Lower leg skin (tissue), 4 donors: Measurements from ENCODE around the gene BTBD17. TPM values are rescaled to one million over a fixed set of nuclear protein-coding genes. Genes with fewer than 3 reads are reported as not detected.

Source experiments
- DNase-seq, 2 donors: peaks; one replicate each; pipeline ENCODE4 v3.0.0-alpha.2; 2019; ENCODE audit warnings: low spot score in 2 of 2
- H3K4me3 ChIP-seq: fragments of 200-600 bp; sonication (generic); 2 replicates; pipeline ENCODE4 v1.5.1; 2017; ENCODE audit warnings: mild to moderate bottlenecking, low read depth; ENCODE audit not compliant: poor library complexity, severe bottlenecking
- CTCF ChIP-seq, 3 donors: fragments of 450-650 bp; IDR thresholded peaks; one replicate each; pipeline ENCODE4 v1.5.1; 2016; ENCODE audit warnings: antibody characterized with exemption in 3 of 3, mild to moderate bottlenecking in 3 of 3, moderate library complexity in 2 of 3
- POLR2A ChIP-seq, 2 donors: fragments of 450-650 bp; IDR thresholded peaks; one replicate each; pipeline ENCODE4 v1.6.1; 2016 to 2017; ENCODE audit warnings: antibody characterized with exemption in 2 of 2, mild to moderate bottlenecking in 1 of 2, moderate library complexity in 1 of 2
- WGBS, 2 donors: methylation state at CpG; one replicate each; pipeline ENCODE4 v1.1.5; 2018; 5-methylcytosine and 5-hydroxymethylcytosine counted together
- intact Hi-C: fragments of 100-400 bp; cut with DNase I; formaldehyde crosslinking; loops from one replicate; pipeline ENCODE4 v1.15.0; 2023; ENCODE audit warnings: low total_unique reads
- total RNA-seq, 4 donors: library from RNA; depleted of rRNA; stranded (reverse); fragments of >200 nt; gene quantifications; one replicate each; pipeline ENCODE4 v1.1.0, GENCODE V29; 2016

Gene BTBD17
- total RNA-seq, 4 donors from 2014 or later: 0.22 TPM; not detected in 3

- intact Hi-C loops: no loop called here
- DNase-seq: no peak
- TF ChIP-seq POLR2A (IDR thresholded peaks at IDR 0.05) (no peak), CTCF (IDR thresholded peaks at IDR 0.05) (no peak)
- H3K4me3 ChIP-seq: no peak overlapping the region
- WGBS, 2 donors: 75 to 86% methylated on average over 15 of the region's 15 CpGs
Observed at GRCh38 chr17:74373838-74374606, 12.4 kb upstream of the BTBD17 start.

GRCh38 chr17:74372426-74372825 lies 10.8 kb upstream of the BTBD17 start:
- intact Hi-C loops: no loop called here
- WGBS, 2 donors: 81 to 87% methylated on average over 9 of the region's 9 CpGs
- TF ChIP-seq POLR2A (IDR thresholded peaks at IDR 0.05) (no peak), CTCF (IDR thresholded peaks at IDR 0.05) (no peak)
- H3K4me3 ChIP-seq: no peak overlapping the region
- DNase-seq: no peak

GRCh38 chr17:74371653-74372147 lies 10.0 kb upstream of the BTBD17 start:
- no peak for TF ChIP-seq POLR2A (IDR thresholded peaks at IDR 0.05)
- no peak for TF ChIP-seq CTCF (IDR thresholded peaks at IDR 0.05)
- WGBS, 2 donors: 81 to 85% methylated on average over 26 of the region's 26 CpGs
- H3K4me3 ChIP-seq: no peak overlapping the region
- no peak for DNase-seq
- intact Hi-C loops: no loop called here

GRCh38 chr17:74369665-74370490 lies 8.2 kb upstream of the BTBD17 start:
- intact Hi-C loops: loop anchor here (10.0 kb wide), 1 partner anchor 155 kb away; the partner anchor contains the start of gene TTYH2
- 85 to 87% methylated on average over 13 to 14 of the region's 17 CpGs for WGBS, 2 donors

GRCh38 chr17:74369221-74369620 lies 7.6 kb upstream of the BTBD17 start:
- DNase-seq: peak in 1 of 2 donors; percentile 90

More at GRCh38 chr17:74369665-74370490, 8.2 kb upstream of the BTBD17 start:
- H3K4me3 ChIP-seq: no peak overlapping the region
- TF ChIP-seq POLR2A (IDR thresholded peaks at IDR 0.05): no peak
- TF ChIP-seq CTCF (IDR thresholded peaks at IDR 0.05): no peak
- DNase-seq: no peak

More at GRCh38 chr17:74369221-74369620, 7.6 kb upstream of the BTBD17 start:
- H3K4me3 ChIP-seq: no peak overlapping the region
- WGBS, 2 donors: 27 to 37% methylated on average over 10 of the region's 10 CpGs
- intact Hi-C loops: loop anchor here (10.0 kb wide), 1 partner anchor 154 kb away; the partner anchor contains the start of gene TTYH2
- TF ChIP-seq POLR2A (IDR thresholded peaks at IDR 0.05): no peak
